Measurements from ENCODE around the gene RUSF1.
"Not testable (repeated sequence)": the region's sequence is repeated elsewhere in the genome, so short reads cannot be mapped to it uniquely, and the experiment has no call there.

Gene RUSF1

GRCh38 chr16:31527734-31528274, 19.6 kb upstream of the RUSF1 start, which contains the start of gene AHSP:
AHSP (plus strand) TSS chr16:31527900; CDS start chr16:31528140, 240 bp downstream.
- H3K36me3 Mint-ChIP-seq (ENCODE audit: low read depth), result no peaks in the 10 kb centered on the region
- H3K27ac Mint-ChIP-seq, result no peak within 1 kb of the TSS
- H3K4me3 Mint-ChIP-seq, result no peak within 1 kb of the TSS
- H3K9me3 Mint-ChIP-seq, result no peaks in the 10 kb centered on the region
- H3K4me1 Mint-ChIP-seq (ENCODE audit: low read depth), result peaks cover 19% of the 10 kb centered on the region
- peaks cover 28% of the 10 kb centered on the region for H3K27me3 Mint-ChIP-seq
- no peak for DNase-seq

DNA sequence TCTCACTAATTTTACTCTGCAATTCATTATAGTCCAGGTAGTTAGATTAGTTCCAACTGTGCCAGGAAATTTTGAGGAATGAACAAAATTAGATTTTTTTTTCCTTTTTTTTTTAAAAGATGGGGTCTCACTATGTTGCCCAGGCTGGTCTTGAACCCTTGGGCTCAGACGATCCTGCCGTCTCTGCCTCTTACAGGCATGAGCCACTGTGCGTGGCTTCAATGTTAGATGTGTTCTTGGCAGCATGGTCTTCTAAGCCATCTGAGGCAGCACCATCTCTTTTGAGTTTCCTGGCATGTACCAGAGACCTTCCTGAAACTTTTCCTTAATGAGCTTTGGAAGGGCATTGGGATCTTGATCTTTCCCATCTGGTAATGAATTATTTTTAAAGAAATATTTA, 16.9 kb upstream of the RUSF1 start:
- Mint-ChIP-seq H3K9me3 (no peaks in the 10 kb centered on the region), H3K4me1 (ENCODE audit: low read depth) (peaks cover 19% of the 10 kb centered on the region), H3K27me3 (peaks cover 24% of the 10 kb centered on the region), H3K27ac (no peak overlapping the region), H3K36me3 (ENCODE audit: low read depth) (no peaks in the 10 kb centered on the region), H3K4me3 (no peak overlapping the region)
- no peak for DNase-seq

DNA sequence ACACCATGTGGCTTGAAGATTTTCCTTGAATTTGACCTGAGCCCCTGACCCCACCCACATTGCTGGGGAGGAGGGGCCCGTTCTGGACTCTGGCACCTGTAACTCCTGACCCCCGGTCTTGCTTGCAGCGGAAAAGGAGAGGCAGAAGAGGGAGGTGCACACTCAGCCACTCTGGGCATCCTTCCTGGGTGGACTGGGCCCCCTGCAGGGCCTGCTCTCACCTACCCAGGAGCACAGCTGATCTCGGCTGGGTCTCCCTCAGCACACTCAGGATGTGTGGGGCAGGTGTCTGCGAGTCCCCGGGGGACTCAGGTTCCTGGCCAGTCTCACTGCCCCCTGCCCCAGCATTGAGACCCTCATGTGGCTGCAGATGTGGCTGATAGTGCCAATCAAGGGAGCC, 15.6 kb upstream of the RUSF1 start:
- H3K36me3 Mint-ChIP-seq (ENCODE audit: low read depth); H3K9me3 Mint-ChIP-seq; DNase-seq; H3K27ac Mint-ChIP-seq; H3K4me3 Mint-ChIP-seq: not testable (repeated sequence)
- Mint-ChIP-seq H3K4me1 (ENCODE audit: low read depth) (peaks cover 12% of the 10 kb centered on the region), H3K27me3 (peaks cover 12% of the 10 kb centered on the region)

GRCh38 chr16:31522071-31522470, 13.9 kb upstream of the RUSF1 start:
- Mint-ChIP-seq H3K9me3 (no peaks in the 10 kb centered on the region), H3K27me3 (no peaks in the 10 kb centered on the region), H3K27ac (no peak overlapping the region), H3K4me3 (no peak overlapping the region), H3K36me3 (ENCODE audit: low read depth) (no peaks in the 10 kb centered on the region), H3K4me1 (ENCODE audit: low read depth) (peaks cover 3% of the 10 kb centered on the region)
- no peak for DNase-seq

DNA sequence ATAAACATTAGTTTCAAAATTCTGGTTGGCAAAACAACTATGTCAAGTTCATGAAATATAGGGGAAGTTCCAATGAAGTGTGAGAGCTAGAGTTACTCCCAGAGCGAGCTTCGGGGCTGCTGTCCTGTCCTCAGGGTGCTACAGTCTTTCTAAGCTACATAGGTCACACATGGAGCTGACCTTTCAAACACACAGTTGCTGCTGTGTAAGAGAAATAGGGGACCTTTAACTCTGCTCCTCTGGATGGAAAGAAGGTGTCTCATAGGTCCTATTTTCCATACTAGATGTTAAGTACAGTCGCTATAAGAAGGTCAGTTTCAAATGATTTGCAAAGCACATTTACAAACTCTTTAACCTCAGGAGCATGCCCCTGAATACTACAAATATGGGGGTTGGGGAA, 13.2 kb upstream of the RUSF1 start:
- H3K4me1 Mint-ChIP-seq (ENCODE audit: low read depth), result peaks cover 3% of the 10 kb centered on the region
- no peaks in the 10 kb centered on the region for H3K36me3 Mint-ChIP-seq (ENCODE audit: low read depth)
- no peaks in the 10 kb centered on the region for H3K27me3 Mint-ChIP-seq
- no peak for DNase-seq
- no peak overlapping the region for H3K4me3 Mint-ChIP-seq
- H3K9me3 Mint-ChIP-seq, result peaks cover 3% of the 10 kb centered on the region
- H3K27ac Mint-ChIP-seq, result no peak overlapping the region

DNA sequence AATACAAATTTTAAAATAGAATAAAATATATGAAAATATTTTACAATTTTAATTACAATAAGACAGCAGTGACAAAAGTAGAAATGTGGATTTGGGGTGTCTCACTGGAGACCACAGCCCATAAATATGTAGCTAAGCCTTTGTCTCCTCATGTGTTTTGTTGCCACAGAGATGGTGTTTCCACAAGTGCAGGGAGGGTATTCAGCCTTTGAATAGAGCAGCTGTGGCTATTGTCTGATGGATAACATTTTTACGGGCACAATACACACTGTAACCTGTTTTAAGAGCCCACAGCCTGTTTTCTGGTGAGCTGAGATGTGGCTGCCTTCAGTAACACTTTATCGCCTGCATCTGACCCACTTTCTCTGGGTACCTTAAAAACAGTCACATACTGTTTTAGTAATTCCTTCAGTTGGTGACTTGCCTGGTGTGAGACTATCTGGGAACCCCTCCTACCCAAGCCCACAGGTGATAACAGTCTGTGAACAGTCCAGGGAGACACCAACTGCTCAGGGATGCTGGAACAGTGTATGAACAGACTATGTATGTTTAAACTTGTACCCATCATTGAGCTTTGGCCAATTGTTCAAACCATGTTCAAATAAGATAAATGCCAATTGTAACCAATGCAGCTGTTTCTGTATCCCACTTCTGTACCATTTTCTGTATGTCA, 11.7 kb upstream of the RUSF1 start:
- Mint-ChIP-seq H3K36me3 (ENCODE audit: low read depth) (no peaks in the 10 kb centered on the region), H3K4me3 (no peak overlapping the region), H3K9me3 (peaks cover 3% of the 10 kb centered on the region), H3K27ac (no peak overlapping the region), H3K27me3 (no peaks in the 10 kb centered on the region), H3K4me1 (ENCODE audit: low read depth) (peaks cover 3% of the 10 kb centered on the region)
- no peak for DNase-seq

DNA sequence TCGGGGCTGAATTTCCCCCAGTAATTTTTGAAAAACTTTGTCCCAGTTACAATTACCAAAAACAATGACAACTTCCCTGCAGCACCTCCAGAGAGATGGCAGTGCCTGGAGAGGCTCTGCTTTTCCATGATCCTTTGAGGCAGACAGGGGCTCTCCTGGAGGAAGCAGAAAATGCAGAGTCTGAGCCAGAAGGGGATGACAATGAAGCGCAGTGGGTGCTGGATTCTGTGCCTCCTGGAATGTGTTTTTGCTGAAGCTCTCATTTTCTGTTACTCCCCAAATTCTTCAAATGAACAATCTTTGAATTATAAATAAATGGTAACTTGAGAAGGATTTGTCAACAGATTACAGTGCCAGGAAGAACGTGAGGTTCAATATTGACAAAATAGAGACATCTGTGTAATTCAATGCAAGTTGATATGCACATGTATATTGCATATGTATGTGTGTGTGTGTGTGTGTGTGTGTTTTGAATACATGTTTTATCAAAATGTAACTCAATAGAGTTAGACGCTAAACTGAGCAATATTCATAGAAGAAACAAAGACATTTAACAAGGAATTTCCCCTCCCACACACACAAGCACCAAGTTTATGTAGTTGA, 9.7 kb upstream of the RUSF1 start:
- no peak overlapping the region for H3K27ac Mint-ChIP-seq
- peaks cover 3% of the 10 kb centered on the region for H3K9me3 Mint-ChIP-seq
- peaks cover 3% of the 10 kb centered on the region for H3K4me1 Mint-ChIP-seq (ENCODE audit: low read depth)
- H3K4me3 Mint-ChIP-seq, result no peak overlapping the region
- H3K27me3 Mint-ChIP-seq, result no peaks in the 10 kb centered on the region
- H3K36me3 Mint-ChIP-seq (ENCODE audit: low read depth), result no peaks in the 10 kb centered on the region
- no peak for DNase-seq

DNA sequence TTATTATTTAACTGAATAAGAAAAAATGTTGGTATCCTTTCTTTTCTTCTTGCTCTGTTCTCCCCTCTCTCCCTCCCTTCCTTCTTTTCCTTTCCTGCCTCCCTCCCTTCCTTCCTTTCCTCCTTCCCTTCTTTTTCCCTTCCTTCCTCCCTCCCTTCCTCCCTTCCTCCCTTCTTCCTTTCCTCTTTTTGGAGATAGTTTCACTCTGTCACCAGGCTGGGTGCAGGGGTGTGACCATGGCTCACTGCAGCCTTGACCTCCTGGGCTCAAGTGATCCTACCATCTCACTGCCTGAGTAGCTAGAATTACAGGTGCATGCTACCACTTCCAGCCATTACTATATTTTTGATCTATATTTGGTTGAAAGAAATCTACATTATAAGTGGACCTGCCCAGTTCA, 5.7 kb upstream of the RUSF1 start:
- Mint-ChIP-seq H3K9me3 (peaks cover 3% of the 10 kb centered on the region), H3K4me1 (ENCODE audit: low read depth) (peaks cover 15% of the 10 kb centered on the region), H3K36me3 (ENCODE audit: low read depth) (peaks cover 4% of the 10 kb centered on the region), H3K27me3 (no peaks in the 10 kb centered on the region), H3K27ac (no peak overlapping the region), H3K4me3 (no peak overlapping the region)
- DNase-seq, result no peak

GRCh38 chr16:31513126-31513525, 4.9 kb upstream of the RUSF1 start:
- DNase-seq, result no peak
- H3K9me3 Mint-ChIP-seq, result peaks cover 3% of the 10 kb centered on the region

GRCh38 chr16:31508706-31509195, 560 bp upstream of the RUSF1 start:
- Mint-ChIP-seq H3K9me3 (no peaks in the 10 kb centered on the region), H3K27me3 (no peaks in the 10 kb centered on the region), H3K27ac (peak overlapping the region; percentile 97), H3K4me1 (ENCODE audit: low read depth) (peaks cover 51% of the 10 kb centered on the region), H3K4me3 (peak overlapping the region; percentile 94), H3K36me3 (ENCODE audit: low read depth) (peaks cover 44% of the 10 kb centered on the region)
- DNase-seq, result no peak

More at GRCh38 chr16:31513126-31513525, 4.9 kb upstream of the RUSF1 start:
- no peak overlapping the region for H3K27ac Mint-ChIP-seq
- H3K4me1 Mint-ChIP-seq (ENCODE audit: low read depth), result peaks cover 20% of the 10 kb centered on the region
- no peaks in the 10 kb centered on the region for H3K27me3 Mint-ChIP-seq
- no peak overlapping the region for H3K4me3 Mint-ChIP-seq
- H3K36me3 Mint-ChIP-seq (ENCODE audit: low read depth), result peaks cover 12% of the 10 kb centered on the region

GRCh38 chr16:31507617-31507928, 618 bp downstream of the RUSF1 start:
- H3K4me3 Mint-ChIP-seq, result peak overlapping the region; percentile 94
- H3K36me3 Mint-ChIP-seq (ENCODE audit: low read depth), result peaks cover 44% of the 10 kb centered on the region
- H3K9me3 Mint-ChIP-seq, result no peaks in the 10 kb centered on the region
- peak overlapping the region; percentile 97 for H3K27ac Mint-ChIP-seq
- peaks cover 55% of the 10 kb centered on the region for H3K4me1 Mint-ChIP-seq (ENCODE audit: low read depth)
- no peak for DNase-seq
- no peaks in the 10 kb centered on the region for H3K27me3 Mint-ChIP-seq

- DNase-seq, result no peak
- H3K36me3 Mint-ChIP-seq (ENCODE audit: low read depth), result peaks cover 48% of the 10 kb centered on the region
- peak overlapping the region; percentile 97 for H3K27ac Mint-ChIP-seq
- H3K27me3 Mint-ChIP-seq, result no peaks in the 10 kb centered on the region
- H3K4me3 Mint-ChIP-seq, result peak overlapping the region; percentile 94
- H3K4me1 Mint-ChIP-seq (ENCODE audit: low read depth), result peaks cover 54% of the 10 kb centered on the region
- H3K9me3 Mint-ChIP-seq, result no peaks in the 10 kb centered on the region
Measured at GRCh38 chr16:31505483-31505882, 2.7 kb downstream of the RUSF1 start.

- Mint-ChIP-seq H3K4me3 (no peak overlapping the region), H3K27ac (peak overlapping the region; percentile 97), H3K36me3 (ENCODE audit: low read depth) (peaks cover 58% of the 10 kb centered on the region), H3K9me3 (no peaks in the 10 kb centered on the region), H3K4me1 (ENCODE audit: low read depth) (peaks cover 46% of the 10 kb centered on the region), H3K27me3 (no peaks in the 10 kb centered on the region)
- DNase-seq, result no peak
Measured at GRCh38 chr16:31504159-31504558, 4.0 kb downstream of the RUSF1 start.

- H3K9me3 Mint-ChIP-seq, H3K4me3 Mint-ChIP-seq, DNase-seq, H3K27me3 Mint-ChIP-seq, H3K27ac Mint-ChIP-seq: not testable (repeated sequence)
- Mint-ChIP-seq H3K36me3 (ENCODE audit: low read depth) (peaks cover 58% of the 10 kb centered on the region), H3K4me1 (ENCODE audit: low read depth) (peaks cover 40% of the 10 kb centered on the region)
Measured at GRCh38 chr16:31503555-31503954, 4.6 kb downstream of the RUSF1 start.

DNA sequence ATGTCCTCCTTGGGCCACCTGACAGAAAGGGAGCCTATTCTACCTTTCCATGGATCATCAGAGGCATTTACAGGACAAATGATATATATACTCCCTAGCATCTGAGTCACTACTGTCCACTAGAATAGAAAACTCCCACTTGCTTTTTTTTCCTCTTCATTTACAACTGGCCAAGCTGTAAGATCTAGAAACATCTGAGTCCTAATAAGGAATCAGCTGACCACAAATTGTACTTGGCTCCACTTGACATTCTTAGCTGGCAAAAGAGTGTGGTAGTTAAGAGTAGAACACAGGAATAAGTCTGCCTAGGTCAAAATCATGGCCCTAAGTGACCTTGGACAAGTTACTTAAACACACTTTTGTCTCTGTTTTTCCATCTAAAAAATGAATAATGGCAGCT, 5.2 kb downstream of the RUSF1 start:
- peaks cover 59% of the 10 kb centered on the region for H3K36me3 Mint-ChIP-seq (ENCODE audit: low read depth)
- H3K4me1 Mint-ChIP-seq (ENCODE audit: low read depth), result peaks cover 38% of the 10 kb centered on the region
- H3K4me3 Mint-ChIP-seq, result no peak overlapping the region
- DNase-seq, result no peak
- no peaks in the 10 kb centered on the region for H3K27me3 Mint-ChIP-seq
- no peak overlapping the region for H3K27ac Mint-ChIP-seq
- H3K9me3 Mint-ChIP-seq, result no peaks in the 10 kb centered on the region

All from activated T-cell treated with anti-CD3 and anti-CD28 coated beads, Interleukin-2, amount 50 U/mL, for 24 hours (primary cell).